NOMO-1 treated with dmso at 0.1 percent for 144 hours (cell line): ENCODE measurements around the gene PTPN1.
"Not testable (repeated sequence)": the region's sequence is repeated elsewhere in the genome, so short reads cannot be mapped to it uniquely, and the experiment has no call there.

ENCODE experiments used
- DNase-seq: peaks from one replicate; lab custom pipeline; 2025; ENCODE audit not compliant: unreplicated experiment; lab: John Stamatoyannopoulos, UW

Gene PTPN1

GRCh38 chr20:50478162-50478990 lies 31.8 kb upstream of the PTPN1 start:
- peak; percentile 87 for DNase-seq

- no peak for DNase-seq
These were observed 28.4 kb upstream of the PTPN1 start for GRCh38 chr20:50481741-50482140.

- no peak for DNase-seq
These were observed 27.7 kb upstream of the PTPN1 start for GRCh38 chr20:50482396-50482981.

GRCh38 chr20:50484271-50484976 lies 25.8 kb upstream of the PTPN1 start:
- peak; percentile 46 for DNase-seq

- no peak for DNase-seq
These were observed 22.8 kb upstream of the PTPN1 start for GRCh38 chr20:50487397-50487796.

GRCh38 chr20:50488236-50488806 lies 21.9 kb upstream of the PTPN1 start:
- peak; percentile 18 for DNase-seq

GRCh38 chr20:50491168-50491567 lies 19.0 kb upstream of the PTPN1 start:
- DNase-seq = no peak

- no peak for DNase-seq
These were observed 18.1 kb upstream of the PTPN1 start for GRCh38 chr20:50491926-50492634.

GRCh38 chr20:50493881-50494253 lies 16.3 kb upstream of the PTPN1 start:
- DNase-seq = no peak

- no peak for DNase-seq
These were observed 15.8 kb upstream of the PTPN1 start for GRCh38 chr20:50494428-50494827.

- peak; percentile 21 for DNase-seq
These were observed 13.3 kb upstream of the PTPN1 start for GRCh38 chr20:50496773-50497385.

GRCh38 chr20:50498071-50498776 lies 12.0 kb upstream of the PTPN1 start:
- no peak for DNase-seq

- no peak for DNase-seq
These were observed 10.2 kb upstream of the PTPN1 start for GRCh38 chr20:50499938-50500337.

GRCh38 chr20:50501972-50502745 lies 8.0 kb upstream of the PTPN1 start:
- DNase-seq = no peak

GRCh38 chr20:50504231-50504823 lies 5.9 kb upstream of the PTPN1 start:
- DNase-seq = no peak

- DNase-seq = no peak
These were observed 4.0 kb upstream of the PTPN1 start for GRCh38 chr20:50506270-50506579.

GRCh38 chr20:50507745-50508144 lies 2.4 kb upstream of the PTPN1 start:
- not testable (repeated sequence) for DNase-seq

- no peak for DNase-seq
These were observed 1.9 kb upstream of the PTPN1 start for GRCh38 chr20:50508171-50508755.
